Endothelial cell of umbilical vein (primary cell): Measurements from ENCODE around the gene FUT6. TPM values are rescaled to one million over a fixed set of nuclear protein-coding genes. Genes with fewer than 3 reads are reported as not detected.

Source experiments
- BruUV-seq: library from RNA; stranded (reverse); fragments of 400-500 nt; replicated peaks from 2 replicates; lab custom pipeline; 2021; lab: Mats Ljungman, UMichigan
- CTCF ChIA-PET: fragments of 300-600, 350-600 bp; sonication (Branson Sonifier 250); formaldehyde crosslinking; loops from one replicate; lab custom pipeline; 2021; ENCODE audit warnings: antibody characterized with exemption, inconsistent platforms; lab: Charles Lee
- POLR2A ChIA-PET: fragments of 300-600, 350-600 bp; sonication (Branson Sonifier 250); formaldehyde crosslinking; loops from one replicate; lab custom pipeline; 2021; ENCODE audit warnings: antibody characterized with exemption, inconsistent platforms; lab: Charles Lee
- DNase-seq: peaks from one replicate; pipeline ENCODE4 v3.0.0-alpha.2; 2011; ENCODE audit warnings: low read depth, low spot score
- FAIRE-seq: peaks from 2 replicates; lab custom pipeline; 2011; peaks lifted over from hg19 to GRCh38; lab: Jason Lieb, UNC
- H2AFZ ChIP-seq: 2 replicates; pipeline ENCODE4 v1.6.0; 2012; ENCODE audit warnings: low read depth, low read length, control low read depth, inconsistent platforms
- H3K27ac ChIP-seq: 2 replicates; pipeline ENCODE4 v1.5.1; 2011; ENCODE audit warnings: low read depth, mild to moderate bottlenecking, control low read depth, low read length, moderate library complexity; ENCODE audit not compliant: insufficient read depth
- H3K27me3 ChIP-seq, 2 experiments: 2 replicates each; pipeline versions ENCODE4 v1.6.0 to v1.6.1; 2011; ENCODE audit warnings: low read length in 2 of 2, mixed read lengths in 1 of 2; ENCODE audit not compliant: control insufficient read depth in 2 of 2, insufficient read depth in 2 of 2
- H3K36me3 ChIP-seq, 2 experiments: 2 replicates in 1 of 2; 3 replicates in 1 of 2; pipeline ENCODE4 v1.5.1; 2011; ENCODE audit warnings: low read length in 2 of 2, mild to moderate bottlenecking in 1 of 2, moderate library complexity in 1 of 2; ENCODE audit not compliant: control insufficient read depth in 2 of 2, insufficient read depth in 2 of 2; ENCODE audit errors: extremely low read depth in 1 of 2
- H3K4me1 ChIP-seq: 3 replicates; pipeline ENCODE4 v1.5.1; 2011; ENCODE audit warnings: mild to moderate bottlenecking, low read length; ENCODE audit not compliant: control insufficient read depth, insufficient read depth; ENCODE audit errors: extremely low read depth
- H3K4me2 ChIP-seq: 2 replicates; pipeline ENCODE4 v1.6.1; 2011; ENCODE audit warnings: low read length, control low read depth, mixed read lengths; ENCODE audit not compliant: insufficient read depth
- H3K4me3 ChIP-seq, 3 experiments: fragments of 200-600 bp in 1 of 3; sonication (generic), shearing (Covaris generic) in 1 of 3; replicated peaks in 1 of 3; 2 replicates each; pipeline ENCODE4 v1.5.1; 2011 to 2016; ENCODE audit warnings: control low read depth in 3 of 3, low read length in 3 of 3, mild to moderate bottlenecking in 2 of 3, inconsistent platforms in 1 of 3, low read depth in 1 of 3, moderate library complexity in 1 of 3; ENCODE audit not compliant: insufficient read depth in 1 of 3
- H3K79me2 ChIP-seq: 2 replicates; pipeline ENCODE4 v1.6.0; 2012; ENCODE audit warnings: low read length, inconsistent platforms; ENCODE audit not compliant: control insufficient read depth, insufficient read depth
- H3K9ac ChIP-seq: replicated peaks from 2 replicates; pipeline ENCODE3; 2011; ENCODE audit warnings: low read length, control low read depth; ENCODE audit not compliant: insufficient read depth; ENCODE audit errors: extremely low read depth
- H3K9me1 ChIP-seq: replicated peaks from 3 replicates; pipeline ENCODE4 v1.6.0; 2011; ENCODE audit warnings: mild to moderate bottlenecking, low read length; ENCODE audit not compliant: control insufficient read depth, insufficient read depth; ENCODE audit errors: extremely low read depth
- H3K9me3 ChIP-seq: replicated peaks from 2 replicates; pipeline ENCODE4 v1.5.1; 2012; ENCODE audit warnings: low read length, inconsistent platforms; ENCODE audit not compliant: control insufficient read depth, insufficient read depth
- H4K20me1 ChIP-seq: replicated peaks from 2 replicates; pipeline ENCODE3; 2011; ENCODE audit warnings: mild to moderate bottlenecking, low read length; ENCODE audit not compliant: control insufficient read depth, insufficient read depth; ENCODE audit errors: extremely low read depth
- EZH2 ChIP-seq: IDR thresholded peaks from 2 replicates; pipeline ENCODE4 v1.6.1; 2012; ENCODE audit warnings: borderline replicate concordance, low read depth, mild to moderate bottlenecking, moderate library complexity, low read length, inconsistent platforms; ENCODE audit not compliant: severe bottlenecking
- FOS ChIP-seq: IDR thresholded peaks from 2 replicates; pipeline ENCODE4 v1.6.1; 2011; ENCODE audit warnings: mild to moderate bottlenecking, low read length, moderate library complexity, borderline replicate concordance; ENCODE audit not compliant: insufficient read depth
- GATA2 ChIP-seq: IDR thresholded peaks from 2 replicates; pipeline ENCODE4 v1.7.0; 2011; ENCODE audit warnings: low read depth, mild to moderate bottlenecking, moderate library complexity, mixed read lengths, low read length; ENCODE audit not compliant: insufficient read length, insufficient read depth
- JUN ChIP-seq: IDR thresholded peaks from 2 replicates; pipeline ENCODE4 v1.6.1; 2011; ENCODE audit warnings: borderline replicate concordance, low read depth; ENCODE audit not compliant: insufficient read length, insufficient read depth
- MYC ChIP-seq: IDR thresholded peaks from one replicate; pipeline ENCODE4 v1.6.1; 2011; ENCODE audit warnings: mild to moderate bottlenecking, low read depth, low read length
- POLR2A ChIP-seq: IDR thresholded peaks from 2 replicates; pipeline ENCODE4 v1.6.1; 2012; ENCODE audit warnings: low read depth, mild to moderate bottlenecking, control low read depth, low read length
- POLR2AphosphoS5 ChIP-seq: IDR thresholded peaks from 2 replicates; pipeline ENCODE4 v1.6.1; 2012; ENCODE audit warnings: low read depth, mild to moderate bottlenecking, control low read depth, low read length, moderate library complexity; ENCODE audit not compliant: insufficient read depth
- dilution Hi-C: fragments of 300-500 bp; cut with MboI; formaldehyde crosslinking; loops from one replicate; pipeline ENCODE4 v1.15.0; 2019; ENCODE audit warnings: low sequenced_read_pairs; ENCODE audit not compliant: extremely low pct_ligation_motif_present
- intact Hi-C: fragments of 100-400 bp; cut with micrococcal nuclease; formaldehyde crosslinking; loops from one replicate; pipeline ENCODE4 v1.10.0; 2022
- polyA plus RNA-seq, 4 experiments: library from polyadenylated mRNA; depleted of rRNA in 3 of 4; stranded (reverse) in 3 of 4; unstranded in 1 of 4; fragments of >200 nt; gene quantifications; 2 replicates each; pipeline versions ENCODE4 v1.2.1 to v1.2.3, GENCODE V29; 2011 to 2012; ENCODE audit warnings: missing spikeins in 1 of 4
- total RNA-seq: library from RNA; stranded (reverse); gene quantifications from 2 replicates; pipeline ENCODE4 v1.2.3, GENCODE V29; 2021
- TF ChIP-seq, protein P1 (sequence below): IDR thresholded peaks from 2 replicates; pipeline ENCODE4 v1.6.1; 2011; ENCODE audit not compliant: insufficient read depth, insufficient read length
- TF ChIP-seq, protein P2 (sequence below), 2 donors: IDR thresholded peaks; 1 replicate in 1 of 2; 2 replicates in 1 of 2; pipeline ENCODE4 v1.5.1; 2011; ENCODE audit warnings: low read length in 2 of 2, mild to moderate bottlenecking in 2 of 2, moderate library complexity in 2 of 2, control low read depth in 1 of 2, inconsistent platforms in 1 of 2, low read depth in 1 of 2; ENCODE audit not compliant: insufficient read depth in 1 of 2; ENCODE audit errors: extremely low read depth in 1 of 2

The FUT6 gene
- total and polyA plus RNA-seq, 2 donors (not counting 3 experiments of a cell fraction or from before 2014, with no cell fraction given) = not detected

DNA sequence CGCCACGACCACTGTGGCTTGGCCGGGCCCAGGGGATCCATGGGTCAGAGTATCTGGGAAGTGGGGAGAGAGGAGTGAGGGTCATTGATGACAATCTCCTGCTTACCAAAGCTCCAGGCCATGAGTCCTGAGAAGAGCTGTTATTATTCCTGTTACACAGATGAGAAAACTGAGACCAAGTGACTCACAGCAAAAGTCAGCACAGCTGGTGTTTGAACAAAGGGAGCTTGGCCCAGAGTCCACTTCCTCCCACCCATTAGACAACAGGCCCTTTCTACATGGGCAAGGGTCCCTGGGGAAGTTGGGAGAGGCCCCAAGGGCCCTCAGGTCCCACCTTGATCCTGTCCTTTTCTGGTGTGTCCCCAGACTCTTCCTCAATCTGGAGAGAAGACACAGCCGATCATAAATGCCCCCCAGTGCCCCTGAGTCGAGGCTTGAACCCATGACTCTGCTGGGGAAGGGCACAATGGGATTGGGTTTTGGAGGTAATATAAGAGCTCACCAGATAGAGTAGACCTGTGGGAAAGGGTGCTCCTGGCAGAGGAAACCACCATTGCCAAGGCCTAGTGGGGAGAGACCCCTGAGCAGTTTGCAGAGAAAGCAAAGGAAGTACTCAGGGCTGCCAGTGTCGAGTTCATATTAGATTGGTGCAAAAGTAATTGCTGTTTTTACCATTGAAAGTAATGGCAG, 6.8 kb downstream of the FUT6 start:
- ChIA-PET CTCF (interaction anchor here (0.9 kb wide), 1 partner anchor 8 kb away, joined by 3 read pairs; no protein-coding TSS in a partner anchor), POLR2A (no interaction called here)
- Histone ChIP-seq H4K20me1 (no peaks in the 10 kb centered on the region), H3K4me3 (no peak overlapping the region), H3K79me2 (no peaks in the 10 kb centered on the region), H3K9ac (no peak overlapping the region), H3K27me3 (peaks cover 0 to 3% of the 10 kb centered on the region in 2 experiments), H3K36me3 (no peaks in the 10 kb centered on the region), H3K9me3 (no peaks in the 10 kb centered on the region), H3K9me1 (no peaks in the 10 kb centered on the region), H3K4me2 (no peak overlapping the region), H3K27ac (no peak overlapping the region), H2AFZ (no peak overlapping the region), H3K4me1 (peaks cover 7% of the 10 kb centered on the region)
- dilution Hi-C loops (no loop called here), intact Hi-C loops (no loop called here)
- BruUV-seq = no TSS peak
- FAIRE-seq (no peak), DNase-seq (no peak)
- no peak for TF ChIP-seq EZH2
- no peak for TF ChIP-seq MYC
- TF ChIP-seq, protein P1, sequence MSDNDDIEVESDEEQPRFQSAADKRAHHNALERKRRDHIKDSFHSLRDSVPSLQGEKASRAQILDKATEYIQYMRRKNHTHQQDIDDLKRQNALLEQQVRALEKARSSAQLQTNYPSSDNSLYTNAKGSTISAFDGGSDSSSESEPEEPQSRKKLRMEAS = no peak
- no peak for TF ChIP-seq FOS

DNA sequence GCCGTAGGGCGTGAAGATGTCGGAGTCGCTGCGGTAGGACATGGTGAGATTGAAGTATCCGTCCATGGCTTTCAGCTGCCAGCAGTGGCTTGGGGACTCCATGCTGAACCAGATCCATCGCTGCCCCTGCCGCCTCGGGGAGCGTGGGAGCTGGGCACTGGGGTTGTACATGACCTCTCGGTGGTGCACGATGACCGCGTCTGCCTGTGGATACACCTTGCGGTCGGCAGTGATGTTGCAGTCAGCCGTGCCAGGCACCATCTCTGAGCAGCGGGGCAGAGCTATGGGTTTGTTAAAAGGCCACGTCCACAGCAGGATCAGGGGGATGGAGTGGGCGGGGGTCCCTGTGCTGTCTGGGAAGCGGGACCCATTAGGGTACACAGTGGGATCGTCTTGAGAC, 7.4 kb downstream of the FUT6 start:
- H3K9me3 ChIP-seq = no peaks in the 10 kb centered on the region
- H3K27ac ChIP-seq = no peak overlapping the region
- dilution Hi-C loops = no loop called here
- H2AFZ ChIP-seq = no peak overlapping the region
- no peak for TF ChIP-seq JUN
- TF ChIP-seq GATA2 = no peak
- TF ChIP-seq, protein P1 = no peak
- TF ChIP-seq, protein P2, sequence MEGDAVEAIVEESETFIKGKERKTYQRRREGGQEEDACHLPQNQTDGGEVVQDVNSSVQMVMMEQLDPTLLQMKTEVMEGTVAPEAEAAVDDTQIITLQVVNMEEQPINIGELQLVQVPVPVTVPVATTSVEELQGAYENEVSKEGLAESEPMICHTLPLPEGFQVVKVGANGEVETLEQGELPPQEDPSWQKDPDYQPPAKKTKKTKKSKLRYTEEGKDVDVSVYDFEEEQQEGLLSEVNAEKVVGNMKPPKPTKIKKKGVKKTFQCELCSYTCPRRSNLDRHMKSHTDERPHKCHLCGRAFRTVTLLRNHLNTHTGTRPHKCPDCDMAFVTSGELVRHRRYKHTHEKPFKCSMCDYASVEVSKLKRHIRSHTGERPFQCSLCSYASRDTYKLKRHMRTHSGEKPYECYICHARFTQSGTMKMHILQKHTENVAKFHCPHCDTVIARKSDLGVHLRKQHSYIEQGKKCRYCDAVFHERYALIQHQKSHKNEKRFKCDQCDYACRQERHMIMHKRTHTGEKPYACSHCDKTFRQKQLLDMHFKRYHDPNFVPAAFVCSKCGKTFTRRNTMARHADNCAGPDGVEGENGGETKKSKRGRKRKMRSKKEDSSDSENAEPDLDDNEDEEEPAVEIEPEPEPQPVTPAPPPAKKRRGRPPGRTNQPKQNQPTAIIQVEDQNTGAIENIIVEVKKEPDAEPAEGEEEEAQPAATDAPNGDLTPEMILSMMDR (IDR thresholded peaks at IDR 0.05; ENCODE audit: extremely low read depth in 1 of 2, insufficient read depth in 1 of 2, low read depth in 1 of 2, low read length in 2 of 2) = no peak
- no peak for TF ChIP-seq POLR2A
- TF ChIP-seq MYC = no peak
- no peak for TF ChIP-seq FOS
- no peak for TF ChIP-seq POLR2AphosphoS5
- TF ChIP-seq EZH2 = no peak
- no peak overlapping the region for H3K4me2 ChIP-seq
- no peaks in the 10 kb centered on the region for H3K36me3 ChIP-seq
- ChIA-PET CTCF (no interaction called here), POLR2A (interaction anchor here (0.6 kb wide), 1 partner anchor 316 kb away, joined by 8 read pairs; no protein-coding TSS in a partner anchor)
- no TSS peak for BruUV-seq
- H3K9ac ChIP-seq = no peak overlapping the region
- peaks cover 7% of the 10 kb centered on the region for H3K4me1 ChIP-seq
- H3K27me3 ChIP-seq = peaks cover 0 to 3% of the 10 kb centered on the region in 2 experiments
- H3K4me3 ChIP-seq = no peak overlapping the region
- no peaks in the 10 kb centered on the region for H3K79me2 ChIP-seq
- no peak for FAIRE-seq
- DNase-seq = no peak
- H4K20me1 ChIP-seq = no peaks in the 10 kb centered on the region
- intact Hi-C loops = no loop called here
- H3K9me1 ChIP-seq = no peaks in the 10 kb centered on the region
